ENCODE results near the gene LSG1.

GRCh38 chr3:194631696-194632095 lies 40.3 kb downstream of the LSG1 start:
- TF ChIP-seq GATA2 (IDR thresholded peaks at IDR 0.05; ENCODE audit: low read depth, low read length) (no peak), GATA3 (IDR thresholded peaks at IDR 0.05; ENCODE audit: low read depth, low read length) (no peak)
